ENCODE measurements around the gene TAF5L. TPM values are rescaled to one million over a fixed set of nuclear protein-coding genes. Genes with fewer than 3 reads are reported as not detected.
A peak's percentile ranks its signal among the peaks of the same experiment; 100 is the strongest.

Gene TAF5L
- total and polyA plus RNA-seq, 10 of the 15 experiments (the other 5 are each of a cell fraction or from before 2014, with no cell fraction given) = 1.1 to 26.2 (median 19.1) TPM

DNA sequence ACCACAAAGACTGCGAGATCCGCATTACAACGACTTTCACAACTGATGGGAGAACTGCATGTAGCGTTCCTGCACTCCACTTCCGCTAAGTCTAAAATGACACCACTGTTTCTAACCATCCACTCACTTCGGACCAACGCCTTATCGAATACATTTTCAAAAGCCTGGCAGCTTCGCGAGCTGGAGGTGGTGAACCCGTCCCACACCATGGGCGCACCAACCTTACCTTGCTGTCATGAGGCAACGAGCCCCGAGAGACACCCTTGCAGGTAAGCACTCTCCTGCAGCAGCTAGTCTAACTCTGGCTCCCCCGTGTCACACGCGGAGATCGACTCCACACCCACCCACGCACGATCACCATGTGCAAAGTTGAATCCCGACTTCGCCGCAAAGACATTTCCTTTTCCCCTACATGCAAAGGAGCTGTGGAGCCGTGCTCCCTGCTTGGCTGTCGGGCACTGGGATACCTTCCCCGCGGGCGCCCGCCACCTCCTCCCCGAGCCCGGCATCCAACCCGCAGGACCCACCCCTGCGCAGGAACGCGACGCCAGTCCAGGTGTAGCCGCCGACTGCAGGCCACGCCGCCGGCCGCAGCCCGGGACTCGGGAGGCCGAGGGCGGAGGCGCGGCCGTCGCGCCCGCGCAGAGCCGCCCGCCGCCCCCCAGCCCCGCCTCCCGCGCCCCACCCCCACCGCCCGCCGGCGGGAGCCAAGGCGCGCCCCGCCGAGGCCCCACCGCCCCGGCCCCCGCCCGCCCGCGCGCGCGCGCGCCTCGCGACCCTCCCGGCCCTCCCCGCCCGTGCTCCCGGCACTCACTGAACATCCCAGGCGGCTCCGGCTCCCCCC is 629 bp downstream of the TAF5L start (continued):
- no peak for TF ChIP-seq WRNIP1 (IDR thresholded peaks at IDR 0.05; ENCODE audit: borderline replicate concordance, low read depth, low read length)
- TF ChIP-seq, protein P1, sequence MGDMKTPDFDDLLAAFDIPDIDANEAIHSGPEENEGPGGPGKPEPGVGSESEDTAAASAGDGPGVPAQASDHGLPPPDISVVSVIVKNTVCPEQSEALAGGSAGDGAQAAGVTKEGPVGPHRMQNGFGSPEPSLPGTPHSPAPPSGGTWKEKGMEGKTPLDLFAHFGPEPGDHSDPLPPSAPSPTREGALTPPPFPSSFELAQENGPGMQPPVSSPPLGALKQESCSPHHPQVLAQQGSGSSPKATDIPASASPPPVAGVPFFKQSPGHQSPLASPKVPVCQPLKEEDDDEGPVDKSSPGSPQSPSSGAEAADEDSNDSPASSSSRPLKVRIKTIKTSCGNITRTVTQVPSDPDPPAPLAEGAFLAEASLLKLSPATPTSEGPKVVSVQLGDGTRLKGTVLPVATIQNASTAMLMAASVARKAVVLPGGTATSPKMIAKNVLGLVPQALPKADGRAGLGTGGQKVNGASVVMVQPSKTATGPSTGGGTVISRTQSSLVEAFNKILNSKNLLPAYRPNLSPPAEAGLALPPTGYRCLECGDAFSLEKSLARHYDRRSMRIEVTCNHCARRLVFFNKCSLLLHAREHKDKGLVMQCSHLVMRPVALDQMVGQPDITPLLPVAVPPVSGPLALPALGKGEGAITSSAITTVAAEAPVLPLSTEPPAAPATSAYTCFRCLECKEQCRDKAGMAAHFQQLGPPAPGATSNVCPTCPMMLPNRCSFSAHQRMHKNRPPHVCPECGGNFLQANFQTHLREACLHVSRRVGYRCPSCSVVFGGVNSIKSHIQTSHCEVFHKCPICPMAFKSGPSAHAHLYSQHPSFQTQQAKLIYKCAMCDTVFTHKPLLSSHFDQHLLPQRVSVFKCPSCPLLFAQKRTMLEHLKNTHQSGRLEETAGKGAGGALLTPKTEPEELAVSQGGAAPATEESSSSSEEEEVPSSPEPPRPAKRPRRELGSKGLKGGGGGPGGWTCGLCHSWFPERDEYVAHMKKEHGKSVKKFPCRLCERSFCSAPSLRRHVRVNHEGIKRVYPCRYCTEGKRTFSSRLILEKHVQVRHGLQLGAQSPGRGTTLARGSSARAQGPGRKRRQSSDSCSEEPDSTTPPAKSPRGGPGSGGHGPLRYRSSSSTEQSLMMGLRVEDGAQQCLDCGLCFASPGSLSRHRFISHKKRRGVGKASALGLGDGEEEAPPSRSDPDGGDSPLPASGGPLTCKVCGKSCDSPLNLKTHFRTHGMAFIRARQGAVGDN (IDR thresholded peaks at IDR 0.05) = no peak

DNA sequence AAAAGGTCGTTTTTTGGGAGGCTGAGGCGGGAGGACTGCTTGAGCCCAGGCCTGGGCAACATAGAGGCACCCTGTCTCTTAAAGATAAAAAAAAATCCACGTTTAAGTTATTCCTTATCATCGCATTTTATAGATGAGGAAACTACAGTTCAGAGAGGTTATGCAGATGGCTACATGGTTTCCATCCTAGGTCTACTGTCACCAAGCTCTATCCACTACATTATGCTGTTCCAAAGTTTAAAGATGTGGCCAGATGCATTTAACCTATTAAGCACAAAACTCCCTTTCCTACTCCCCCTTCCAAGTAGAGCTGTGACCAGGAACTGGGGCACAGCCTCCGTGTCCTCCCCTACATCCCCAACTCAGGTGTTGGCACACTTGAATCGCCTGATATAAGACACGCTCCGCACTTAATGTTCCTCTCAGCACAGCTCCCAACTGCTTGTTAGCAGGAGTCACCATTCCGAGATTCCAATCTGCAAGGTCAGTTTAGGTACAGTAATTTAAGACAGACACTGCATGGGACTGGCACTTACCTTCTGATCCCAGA is 1.3 kb downstream of the TAF5L start:
- 35% methylated on average over 9 of the region's 9 CpGs for WGBS (ENCODE audit: insufficient coverage, insufficient replicate concordance, low lambda C conversion rate, missing lambda C conversion rate)
- H3K4me3 ChIP-seq = peak overlapping the region; percentile 96
- SMC1A ChIA-PET (ENCODE audit: uncharacterized antibody, unreplicated experiment) = interaction anchor here (1.1 to 2.9 kb wide), 8 partner anchors 12 to 67 kb away, joined by 3 to 25 read pairs (median 4); partner anchors contain the start of gene ABCB10
- H3K9ac ChIP-seq (ENCODE audit: control insufficient read depth, insufficient read depth, low read length) = peak overlapping the region; percentile 64
- H3K27me3 ChIP-seq (replicated peaks in 1 of 2; ENCODE audit: control insufficient read depth in 2 of 2, insufficient read depth in 2 of 2, low read length in 1 of 2) = no peaks in the 10 kb centered on the region
- TF ChIP-seq YY1 (IDR thresholded peaks at IDR 0.05; ENCODE audit: low read depth, low read length) = no peak
- TF ChIP-seq RCOR1 (conservative IDR thresholded peaks at IDR 0.05; ENCODE audit: low read depth, low read length) = no peak
- no peak for TF ChIP-seq BMI1 (IDR thresholded peaks at IDR 0.05; ENCODE audit: borderline replicate concordance)
- no peak for TF ChIP-seq RB1 (IDR thresholded peaks at IDR 0.05; ENCODE audit: borderline replicate concordance)
- no peak for TF ChIP-seq EED (IDR thresholded peaks at IDR 0.05; ENCODE audit: low read depth)
- no peak for TF ChIP-seq EZH2 (IDR thresholded peaks at IDR 0.05; ENCODE audit: borderline replicate concordance, control insufficient read depth, low read depth, low read length)
- no peaks in the 10 kb centered on the region for H3K9me3 ChIP-seq (replicated peaks; ENCODE audit: control insufficient read depth, insufficient read depth, low read length)
- H3K36me3 ChIP-seq (ENCODE audit: control insufficient read depth in 2 of 2, insufficient read depth in 2 of 2, low read length in 1 of 2) = peaks cover 0 to 3% of the 10 kb centered on the region in 2 experiments; a peak in 2 of 4 replicates
- in situ Hi-C loops (cut with MboI) = loop anchor here (5.0 kb wide), 1 partner anchor 62 kb away; no protein-coding TSS in a partner anchor
- CTCF ChIA-PET = interaction anchor here (1.1 to 3.8 kb wide), 7 partner anchors 8 to 69 kb away, joined by 4 to 22 read pairs (median 6); partner anchors contain the start of gene ABCB10
- no peaks in the 10 kb centered on the region for H4K20me1 ChIP-seq (ENCODE audit: control insufficient read depth, insufficient read depth)
- peak overlapping the region; percentile 22; the same call in 1 of the 2 replicates for H2AFZ ChIP-seq (ENCODE audit: control insufficient read depth, low read depth, low read length)
- peak overlapping the region; percentile 74 for H3K4me2 ChIP-seq (ENCODE audit: control insufficient read depth, insufficient read depth)
- peaks cover 16% of the 10 kb centered on the region for H3K4me1 ChIP-seq (ENCODE audit: control insufficient read depth, insufficient read depth, low read length)
- DNase-seq (ENCODE audit: low read depth, low spot score) (no peak), ATAC-seq (no peak), FAIRE-seq (peak; percentile 49)
- POLR2A ChIA-PET = interaction anchor here (0.8 to 4.4 kb wide), 6 partner anchors 8 to 67 kb away, joined by 3 to 33 read pairs (median 4); partner anchors contain the start of gene ABCB10
- intact Hi-C loops (cut with micrococcal nuclease; ENCODE audit: unreplicated experiment) = no loop called here
- BruUV-seq (replicated peaks) = no TSS peak
- H3K27ac ChIP-seq (ENCODE audit: control insufficient read depth, insufficient read depth) = peak overlapping the region; percentile 29
- RAD21 ChIA-PET (ENCODE audit: unreplicated experiment) = interaction anchor here (1.1 to 3.5 kb wide), 4 partner anchors 8 to 116 kb away, joined by 3 to 25 read pairs (median 4); partner anchors contain the start of gene ABCB10
- peaks cover 88% of the 10 kb centered on the region for H3K79me2 ChIP-seq (ENCODE audit: control insufficient read depth, insufficient read depth, low read length)

Measured in GM12878 (cell line).